Activated T-helper 17 cell treated with anti-CD3 and anti-CD28 coated beads, Interleukin-2, amount 50 U/mL, for 72 hours (primary cell): Measurements from ENCODE around the gene GABRE. TPM values are rescaled to one million over a fixed set of nuclear protein-coding genes. Genes with fewer than 3 reads are reported as not detected.

ENCODE experiments used
- ATAC-seq: fragments of 150-1000 bp; cut with Tn5 transposase; replicated peaks from 2 replicates; pipeline ENCODE4 v1.10.0; 2021; ENCODE audit warnings: mild to moderate bottlenecking, moderate library complexity
- H3K27ac Mint-ChIP-seq: one replicate; pipeline ENCODE4 v1.8.0; 2022; ENCODE audit warnings: mixed read lengths
- H3K27me3 Mint-ChIP-seq: one replicate; pipeline ENCODE4 v1.8.0; 2022; ENCODE audit warnings: mixed read lengths
- H3K36me3 Mint-ChIP-seq: one replicate; pipeline ENCODE4 v1.8.0; 2022; ENCODE audit warnings: low read depth, mild to moderate bottlenecking, mixed read lengths
- H3K4me1 Mint-ChIP-seq: one replicate; pipeline ENCODE4 v1.8.0; 2022; ENCODE audit warnings: mixed read lengths
- H3K4me3 Mint-ChIP-seq: one replicate; pipeline ENCODE4 v1.8.0; 2022; ENCODE audit warnings: mild to moderate bottlenecking, mixed read lengths
- H3K9me3 Mint-ChIP-seq: one replicate; pipeline ENCODE4 v1.8.0; 2022; ENCODE audit warnings: mixed read lengths
- total RNA-seq, 2 donors: library from RNA; stranded (reverse); gene quantifications; one replicate each; pipeline ENCODE4 v1.2.3, GENCODE V29; 2022

The GABRE gene
- total RNA-seq, 2 donors from 2014 or later, result not detected

- Mint-ChIP-seq H3K9me3 (no peaks in the 10 kb centered on the region), H3K36me3 (no peaks in the 10 kb centered on the region), H3K4me1 (no peaks in the 10 kb centered on the region), H3K27me3 (peaks cover 6% of the 10 kb centered on the region), H3K27ac (no peak overlapping the region), H3K4me3 (no peak overlapping the region)
- ATAC-seq, result no peak
These were observed 6.7 kb upstream of the GABRE start for GRCh38 chrX:151981129-151981528.

GRCh38 chrX:151977923-151978322 lies 3.4 kb upstream of the GABRE start:
- Mint-ChIP-seq H3K27me3 (peaks cover 10% of the 10 kb centered on the region), H3K4me1 (no peaks in the 10 kb centered on the region), H3K36me3 (no peaks in the 10 kb centered on the region), H3K27ac (no peak overlapping the region), H3K4me3 (no peak overlapping the region), H3K9me3 (no peaks in the 10 kb centered on the region)
- no peak for ATAC-seq

- no peak for ATAC-seq
- H3K4me3 Mint-ChIP-seq, result no peak overlapping the region
- H3K27ac Mint-ChIP-seq, result no peak overlapping the region
- H3K4me1 Mint-ChIP-seq, result no peaks in the 10 kb centered on the region
- H3K9me3 Mint-ChIP-seq, result no peaks in the 10 kb centered on the region
- no peaks in the 10 kb centered on the region for H3K36me3 Mint-ChIP-seq
- peaks cover 10% of the 10 kb centered on the region for H3K27me3 Mint-ChIP-seq
These were observed 2.5 kb upstream of the GABRE start for GRCh38 chrX:151977009-151977408.

GRCh38 chrX:151975736-151976275 lies 1.3 kb upstream of the GABRE start:
- no peaks in the 10 kb centered on the region for H3K9me3 Mint-ChIP-seq
- H3K27me3 Mint-ChIP-seq, result peaks cover 10% of the 10 kb centered on the region
- no peak for ATAC-seq
- H3K36me3 Mint-ChIP-seq, result no peaks in the 10 kb centered on the region
- H3K27ac Mint-ChIP-seq, result no peak overlapping the region
- H3K4me3 Mint-ChIP-seq, result no peak overlapping the region
- H3K4me1 Mint-ChIP-seq, result no peaks in the 10 kb centered on the region

GRCh38 chrX:151975228-151975593 lies 735 bp upstream of the GABRE start:
- Mint-ChIP-seq H3K27me3 (peaks cover 10% of the 10 kb centered on the region), H3K4me3 (no peak overlapping the region), H3K9me3 (no peaks in the 10 kb centered on the region), H3K4me1 (no peaks in the 10 kb centered on the region), H3K36me3 (no peaks in the 10 kb centered on the region), H3K27ac (no peak overlapping the region)
- ATAC-seq, result no peak

GRCh38 chrX:151973851-151974335 lies 583 bp downstream of the GABRE start:
- no peak for ATAC-seq
- H3K27me3 Mint-ChIP-seq, result peaks cover 10% of the 10 kb centered on the region

GRCh38 chrX:151973060-151973661 lies 1.3 kb downstream of the GABRE start:
- no peak for ATAC-seq
- H3K27me3 Mint-ChIP-seq, result peaks cover 10% of the 10 kb centered on the region
- H3K4me3 Mint-ChIP-seq, result no peak overlapping the region
- H3K4me1 Mint-ChIP-seq, result no peaks in the 10 kb centered on the region
- no peaks in the 10 kb centered on the region for H3K36me3 Mint-ChIP-seq
- no peak overlapping the region for H3K27ac Mint-ChIP-seq
- H3K9me3 Mint-ChIP-seq, result no peaks in the 10 kb centered on the region

More at GRCh38 chrX:151973851-151974335, 583 bp downstream of the GABRE start:
- no peaks in the 10 kb centered on the region for H3K9me3 Mint-ChIP-seq
- no peaks in the 10 kb centered on the region for H3K4me1 Mint-ChIP-seq
- H3K27ac Mint-ChIP-seq, result no peak overlapping the region
- H3K36me3 Mint-ChIP-seq, result no peaks in the 10 kb centered on the region
- no peak overlapping the region for H3K4me3 Mint-ChIP-seq

GRCh38 chrX:151970661-151971060 lies 3.8 kb downstream of the GABRE start:
- no peak overlapping the region for H3K27ac Mint-ChIP-seq
- H3K4me1 Mint-ChIP-seq, result no peaks in the 10 kb centered on the region
- H3K4me3 Mint-ChIP-seq, result no peak overlapping the region
- no peak for ATAC-seq
- H3K36me3 Mint-ChIP-seq, result no peaks in the 10 kb centered on the region
- peaks cover 6% of the 10 kb centered on the region for H3K27me3 Mint-ChIP-seq
- no peaks in the 10 kb centered on the region for H3K9me3 Mint-ChIP-seq

GRCh38 chrX:151970027-151970426 lies 4.4 kb downstream of the GABRE start:
- Mint-ChIP-seq H3K4me3 (no peak overlapping the region), H3K27me3 (peaks cover 6% of the 10 kb centered on the region), H3K27ac (no peak overlapping the region), H3K9me3 (no peaks in the 10 kb centered on the region), H3K36me3 (no peaks in the 10 kb centered on the region), H3K4me1 (no peaks in the 10 kb centered on the region)
- no peak for ATAC-seq

GRCh38 chrX:151966236-151966635 lies 8.2 kb downstream of the GABRE start:
- Mint-ChIP-seq H3K9me3 (no peaks in the 10 kb centered on the region), H3K4me3 (no peak overlapping the region), H3K27me3 (no peaks in the 10 kb centered on the region), H3K4me1 (no peaks in the 10 kb centered on the region), H3K36me3 (no peaks in the 10 kb centered on the region), H3K27ac (no peak overlapping the region)
- no peak for ATAC-seq

GRCh38 chrX:151962034-151962433 lies 12.4 kb downstream of the GABRE start:
- no peak for ATAC-seq
- no peaks in the 10 kb centered on the region for H3K9me3 Mint-ChIP-seq
- H3K4me3 Mint-ChIP-seq, result no peak overlapping the region
- no peaks in the 10 kb centered on the region for H3K4me1 Mint-ChIP-seq
- H3K36me3 Mint-ChIP-seq, result no peaks in the 10 kb centered on the region
- no peaks in the 10 kb centered on the region for H3K27me3 Mint-ChIP-seq
- H3K27ac Mint-ChIP-seq, result no peak overlapping the region

- Mint-ChIP-seq H3K36me3 (no peaks in the 10 kb centered on the region), H3K4me1 (no peaks in the 10 kb centered on the region)
These were observed 16.4 kb downstream of the GABRE start for GRCh38 chrX:151958101-151958500.

GRCh38 chrX:151954730-151955129 lies 19.7 kb downstream of the GABRE start:
- H3K36me3 Mint-ChIP-seq, result no peaks in the 10 kb centered on the region
- no peak for ATAC-seq
- no peaks in the 10 kb centered on the region for H3K27me3 Mint-ChIP-seq
- no peaks in the 10 kb centered on the region for H3K4me1 Mint-ChIP-seq
- no peak overlapping the region for H3K4me3 Mint-ChIP-seq
- no peak overlapping the region for H3K27ac Mint-ChIP-seq
- H3K9me3 Mint-ChIP-seq, result no peaks in the 10 kb centered on the region

More at GRCh38 chrX:151958101-151958500, 16.4 kb downstream of the GABRE start:
- Mint-ChIP-seq H3K9me3 (no peaks in the 10 kb centered on the region), H3K4me3 (no peak overlapping the region), H3K27me3 (no peaks in the 10 kb centered on the region), H3K27ac (no peak overlapping the region)
- no peak for ATAC-seq

- Mint-ChIP-seq H3K27ac (no peak overlapping the region), H3K27me3 (no peaks in the 10 kb centered on the region), H3K4me1 (no peaks in the 10 kb centered on the region), H3K36me3 (no peaks in the 10 kb centered on the region), H3K9me3 (no peaks in the 10 kb centered on the region), H3K4me3 (no peak overlapping the region)
- no peak for ATAC-seq
These were observed 36.3 kb downstream of the GABRE start for GRCh38 chrX:151938172-151938571.

- no peak overlapping the region for H3K4me3 Mint-ChIP-seq
These were observed 39.1 kb downstream of the GABRE start for GRCh38 chrX:151935358-151935757.

More at GRCh38 chrX:151935358-151935757, 39.1 kb downstream of the GABRE start:
- no peaks in the 10 kb centered on the region for H3K27me3 Mint-ChIP-seq
- H3K4me1 Mint-ChIP-seq, result no peaks in the 10 kb centered on the region
- no peak for ATAC-seq
- H3K36me3 Mint-ChIP-seq, result no peaks in the 10 kb centered on the region
- no peaks in the 10 kb centered on the region for H3K9me3 Mint-ChIP-seq
- H3K27ac Mint-ChIP-seq, result no peak overlapping the region
